HG02970 (cell line): ENCODE results near the gene MEPCE.
"Not testable (repeated sequence)": the region's sequence is repeated elsewhere in the genome, so short reads cannot be mapped to it uniquely, and the experiment has no call there.

Source experiments
- ATAC-seq: cut with Tn5 transposase; IDR thresholded peaks from one replicate; pipeline ENCODE4 v1.9.1; 2021; ENCODE audit warnings: mild to moderate bottlenecking, moderate library complexity, moderate number of reproducible peaks; ENCODE audit not compliant: unreplicated experiment, low FRiP score

MEPCE gene, protein sequence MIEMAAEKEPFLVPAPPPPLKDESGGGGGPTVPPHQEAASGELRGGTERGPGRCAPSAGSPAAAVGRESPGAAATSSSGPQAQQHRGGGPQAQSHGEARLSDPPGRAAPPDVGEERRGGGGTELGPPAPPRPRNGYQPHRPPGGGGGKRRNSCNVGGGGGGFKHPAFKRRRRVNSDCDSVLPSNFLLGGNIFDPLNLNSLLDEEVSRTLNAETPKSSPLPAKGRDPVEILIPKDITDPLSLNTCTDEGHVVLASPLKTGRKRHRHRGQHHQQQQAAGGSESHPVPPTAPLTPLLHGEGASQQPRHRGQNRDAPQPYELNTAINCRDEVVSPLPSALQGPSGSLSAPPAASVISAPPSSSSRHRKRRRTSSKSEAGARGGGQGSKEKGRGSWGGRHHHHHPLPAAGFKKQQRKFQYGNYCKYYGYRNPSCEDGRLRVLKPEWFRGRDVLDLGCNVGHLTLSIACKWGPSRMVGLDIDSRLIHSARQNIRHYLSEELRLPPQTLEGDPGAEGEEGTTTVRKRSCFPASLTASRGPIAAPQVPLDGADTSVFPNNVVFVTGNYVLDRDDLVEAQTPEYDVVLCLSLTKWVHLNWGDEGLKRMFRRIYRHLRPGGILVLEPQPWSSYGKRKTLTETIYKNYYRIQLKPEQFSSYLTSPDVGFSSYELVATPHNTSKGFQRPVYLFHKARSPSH

GRCh38 chr7:100429637-100430492 is at the start of gene MEPCE:
Gene MEPCE (plus strand): TSS chr7:100429831. CDS start chr7:100430019, 188 bp downstream.
- peak; percentile 34 for ATAC-seq

DNA sequence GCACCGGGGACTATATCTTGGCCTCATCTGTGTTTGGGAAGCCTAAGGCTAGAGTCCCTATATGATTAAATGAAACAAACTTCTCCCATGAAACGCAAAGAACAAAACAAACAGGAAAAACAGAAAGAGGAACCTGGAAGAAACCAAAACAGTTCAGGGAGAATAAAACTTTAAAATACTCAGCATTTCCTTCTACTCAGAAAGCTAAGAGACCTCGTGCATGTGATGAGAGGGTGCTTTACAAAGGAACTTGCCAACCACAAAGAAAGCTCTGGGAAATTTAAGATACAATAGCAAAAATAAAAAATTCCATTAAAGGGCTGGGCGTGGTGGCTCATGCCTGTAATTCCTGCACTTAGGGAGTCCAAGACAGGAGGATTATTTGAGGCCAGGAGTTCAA is 49.4 kb upstream of the MEPCE start:
- ATAC-seq, result no peak

GRCh38 chr7:100381531-100382233 is 47.9 kb upstream of the MEPCE start:
- not testable (repeated sequence) for ATAC-seq

GRCh38 chr7:100382234-100382853 is 47.3 kb upstream of the MEPCE start:
- ATAC-seq, result not testable (repeated sequence)

GRCh38 chr7:100384628-100385294 is 44.9 kb upstream of the MEPCE start:
- ATAC-seq, result no peak

DNA sequence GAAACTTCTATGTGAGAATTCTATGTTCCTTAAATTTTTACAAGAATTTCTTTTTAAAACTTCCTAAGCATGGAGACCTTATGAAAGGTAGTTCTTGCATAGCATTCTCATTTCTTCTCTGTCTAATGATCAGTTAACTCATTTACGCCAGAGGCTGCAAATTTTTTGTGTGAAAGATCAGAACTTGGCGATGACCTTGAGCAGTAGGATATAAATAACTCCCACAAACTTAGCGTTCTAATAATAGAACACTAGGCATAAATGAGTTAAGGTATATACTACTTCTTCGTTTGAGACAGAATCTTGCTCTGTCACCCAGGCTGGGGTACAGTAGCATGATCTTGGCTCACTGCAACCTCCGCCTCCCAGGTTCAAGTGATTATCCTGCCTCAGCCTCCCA is 42.7 kb upstream of the MEPCE start:
- ATAC-seq, result no peak

DNA sequence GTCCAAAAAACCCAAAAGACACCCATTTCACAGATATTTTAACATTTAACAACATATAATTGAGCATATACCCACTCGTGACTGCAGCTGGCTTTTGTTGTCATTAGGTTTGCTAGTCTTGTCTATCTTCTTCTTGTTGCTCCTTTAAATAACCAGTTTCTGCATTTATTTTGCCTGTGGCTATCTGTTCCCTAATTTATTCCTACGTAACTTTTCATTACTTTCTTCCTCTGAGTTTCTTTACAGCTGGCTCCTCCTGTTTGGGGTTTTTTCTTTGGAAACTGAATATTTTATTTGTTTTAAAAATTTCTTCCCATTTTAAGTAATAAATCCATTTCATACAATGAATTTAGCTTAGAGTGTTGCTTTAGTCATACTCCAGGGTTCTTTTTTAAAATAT is 41.9 kb upstream of the MEPCE start:
- ATAC-seq, result no peak

DNA sequence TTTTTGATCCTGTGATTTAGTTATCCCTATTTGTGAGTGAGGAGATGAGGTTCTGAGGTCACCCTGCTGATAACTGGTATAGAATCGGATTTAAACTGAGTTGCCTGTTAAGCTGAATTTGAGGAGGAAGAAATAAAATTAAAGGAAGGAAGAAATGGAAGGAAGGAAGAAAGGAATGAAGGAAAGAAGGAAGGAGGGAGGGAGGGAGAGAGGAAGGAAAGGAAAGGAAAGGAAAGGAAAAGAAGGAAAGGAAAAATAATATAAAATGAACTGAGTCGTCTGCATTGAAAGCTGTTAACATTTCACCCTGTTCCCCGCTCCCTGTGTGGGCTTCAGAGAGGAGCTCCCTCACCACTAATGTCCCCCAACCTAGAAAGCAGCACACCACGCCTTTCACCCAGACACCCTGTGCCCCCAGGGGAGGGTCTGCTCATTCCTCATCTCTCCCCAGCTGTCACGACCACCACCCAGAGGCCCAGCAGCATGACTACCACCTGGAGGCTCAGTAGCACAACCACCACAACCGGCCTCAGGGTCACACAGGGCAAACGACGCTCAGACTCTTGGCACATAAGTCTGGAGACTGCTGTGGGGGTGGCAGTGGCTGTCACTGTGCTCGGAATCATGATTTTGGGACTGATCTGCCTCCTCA is 40.1 kb upstream of the MEPCE start:
- no peak for ATAC-seq

DNA sequence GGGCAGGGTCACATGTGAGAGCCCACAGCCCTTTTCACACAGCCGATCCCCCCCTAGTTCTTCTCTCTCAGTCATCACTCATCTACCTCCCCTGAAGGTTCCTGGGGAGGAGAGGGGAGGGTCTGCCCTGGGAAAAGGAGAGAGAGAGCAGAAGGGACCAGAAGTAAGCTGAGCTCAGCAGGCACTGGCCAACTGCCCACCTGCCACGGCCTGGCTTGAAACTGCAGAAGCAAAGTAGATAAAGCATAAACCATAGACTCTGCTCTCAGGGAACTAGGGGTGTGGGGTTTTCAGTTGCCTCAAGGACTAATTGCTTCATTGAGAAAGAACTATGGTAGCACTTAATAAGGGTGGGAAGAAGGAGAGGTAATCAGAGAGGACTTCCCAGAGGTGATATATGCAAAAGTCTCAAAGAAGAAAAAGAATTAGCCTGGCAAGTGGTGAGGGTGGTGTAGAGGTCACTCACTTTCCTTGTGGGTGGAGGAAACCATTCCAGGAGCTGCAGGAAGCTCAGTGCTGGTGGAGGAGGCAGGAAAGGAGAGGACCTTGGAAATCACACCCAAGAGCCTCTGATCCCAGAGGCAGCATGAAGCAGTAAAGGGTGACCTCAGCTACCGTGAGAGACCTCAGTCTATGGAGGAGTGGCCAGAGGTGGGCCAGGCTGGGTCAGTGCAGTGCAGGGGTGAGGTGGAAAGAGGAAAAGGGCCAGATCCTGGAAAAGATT is 39.2 kb upstream of the MEPCE start:
- no peak for ATAC-seq

DNA sequence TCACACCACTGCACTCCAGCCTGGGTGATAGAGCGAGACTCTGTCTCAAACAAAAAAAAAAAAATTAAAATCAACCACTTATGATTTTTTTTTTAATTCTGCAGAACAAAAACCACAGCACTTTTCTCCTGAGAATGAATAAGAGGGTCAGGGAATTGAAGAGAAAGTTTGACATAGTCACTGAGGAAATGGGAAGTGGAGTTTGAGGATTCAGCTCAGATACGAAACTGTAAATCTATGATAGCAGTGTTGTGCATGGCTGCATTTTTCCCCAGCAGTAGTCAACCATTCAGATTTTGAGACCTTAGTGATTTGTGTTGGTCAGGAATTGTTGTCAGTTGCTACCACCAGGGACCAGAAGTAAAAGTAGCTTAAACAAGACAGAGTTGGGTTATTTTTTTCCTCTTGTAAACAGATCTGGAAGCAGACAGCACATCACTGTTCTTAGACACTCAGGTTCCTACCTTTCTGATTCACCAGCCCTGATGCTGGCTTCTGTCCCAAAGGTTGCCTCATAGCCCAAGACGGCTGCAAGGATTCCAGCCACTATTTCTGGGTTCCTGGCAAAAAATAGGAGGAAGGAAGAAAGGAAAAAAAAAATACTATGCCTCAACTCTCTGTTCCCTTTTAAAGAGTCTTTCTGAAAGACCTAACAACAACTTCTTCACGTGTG is 36.3 kb upstream of the MEPCE start:
- no peak for ATAC-seq

DNA sequence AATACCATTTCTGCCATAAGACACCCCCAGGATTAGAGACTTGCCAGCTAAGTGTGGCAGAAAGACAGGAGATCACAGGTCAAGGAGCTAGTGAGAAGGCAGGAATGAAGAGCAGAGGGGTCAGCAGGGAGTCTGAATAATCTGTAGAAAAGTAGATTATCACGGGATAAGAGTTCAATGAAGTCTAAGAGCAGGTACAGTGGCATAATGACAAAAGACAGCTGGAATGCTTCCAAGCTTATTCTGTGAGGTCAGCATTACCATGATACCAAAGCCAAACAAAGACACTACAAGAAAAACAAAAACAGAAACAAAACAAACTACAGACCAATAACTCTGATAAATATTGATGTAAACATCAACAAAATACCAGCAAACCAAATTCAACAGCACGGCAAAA is 35.6 kb upstream of the MEPCE start:
- ATAC-seq, result no peak

GRCh38 chr7:100396421-100396982 is 33.1 kb upstream of the MEPCE start:
- peak; percentile 73 for ATAC-seq

- ATAC-seq, result no peak
Observed at GRCh38 chr7:100397315-100398081, 32.1 kb upstream of the MEPCE start.

GRCh38 chr7:100398239-100398638 is 31.4 kb upstream of the MEPCE start:
- no peak for ATAC-seq

DNA sequence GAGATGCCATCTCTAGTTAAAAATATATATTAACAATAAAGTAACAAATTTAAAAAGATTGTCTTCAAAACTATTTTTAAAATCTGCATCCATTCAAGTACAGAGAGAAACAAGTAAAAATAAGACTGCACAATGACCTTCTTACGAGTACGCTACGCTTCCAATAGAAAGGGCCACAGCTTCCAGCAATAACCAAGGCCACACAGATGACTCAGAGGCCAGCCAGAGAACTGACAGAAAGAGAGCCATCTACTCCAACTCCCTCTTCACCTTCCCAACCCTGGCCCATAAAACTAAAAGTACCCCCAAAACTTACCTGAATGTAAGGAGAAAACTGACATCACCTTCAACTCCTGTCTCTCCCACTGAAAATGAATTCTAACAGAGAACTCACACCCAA is 29.6 kb upstream of the MEPCE start:
- ATAC-seq, result no peak

DNA sequence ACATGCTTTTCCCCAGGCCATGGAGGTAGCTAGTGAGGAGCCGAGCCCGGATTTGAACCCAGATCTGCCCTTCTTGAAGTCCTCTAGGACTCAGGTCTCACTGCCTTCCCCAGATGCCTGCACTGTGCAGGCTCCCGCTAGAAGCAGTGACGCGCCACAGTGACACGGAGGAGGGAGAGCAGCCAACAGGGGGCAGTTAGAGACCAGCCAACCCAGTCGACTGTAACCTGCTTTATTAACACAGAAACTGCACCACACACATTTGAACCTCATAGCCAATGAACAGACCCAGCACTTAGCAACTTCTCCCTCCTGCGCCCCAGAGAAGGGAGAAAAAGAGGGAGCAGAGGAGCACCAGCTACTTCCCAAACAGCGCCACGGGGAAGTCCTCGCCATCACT is 29.0 kb upstream of the MEPCE start:
- ATAC-seq, result no peak

DNA sequence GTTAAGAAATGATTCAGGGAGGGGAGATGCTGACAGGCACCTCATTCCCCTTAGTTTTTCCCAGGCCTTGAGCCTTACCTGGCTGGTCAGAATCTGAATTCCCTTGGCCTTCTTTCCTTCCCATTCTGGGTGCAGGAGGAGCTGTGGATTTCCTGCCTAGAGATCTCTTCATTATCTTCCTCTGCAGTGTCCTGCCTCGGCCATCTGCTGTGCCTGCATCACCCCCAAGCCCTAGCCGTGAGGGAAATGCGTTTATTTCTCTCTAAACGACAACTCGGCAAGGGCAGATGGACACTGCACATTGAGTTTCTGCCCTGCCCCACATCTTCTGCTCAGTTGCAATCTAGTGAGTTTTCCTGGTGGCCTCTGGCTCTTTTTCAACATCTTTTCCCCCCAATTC is 27.8 kb upstream of the MEPCE start:
- ATAC-seq, result no peak
